H1 (cell line): ENCODE results near the gene HIVEP3. TPM values are rescaled to one million over a fixed set of nuclear protein-coding genes. Genes with fewer than 3 reads are reported as not detected.

Experiments used
- CTCF ChIA-PET: fragments of 300-600 bp; sonication (Branson Sonifier 250); formaldehyde crosslinking; loops from one replicate; lab custom pipeline; 2021; ENCODE audit not compliant: partially characterized antibody; lab: Charles Lee
- POLR2A ChIA-PET: fragments of 300-600 bp; sonication (Branson Sonifier 250); formaldehyde crosslinking; loops from one replicate; lab custom pipeline; 2021; ENCODE audit warnings: inconsistent platforms; ENCODE audit not compliant: partially characterized antibody; lab: Charles Lee
- DNase-seq, 2 experiments: peaks; one replicate each; pipeline versions ENCODE4 v3.0.0 to v3.0.0-alpha.2; 2010 to 2022; ENCODE audit warnings: low spot score in 2 of 2, low read depth in 1 of 2, mixed read lengths in 1 of 2
- FAIRE-seq: peaks from 2 replicates; lab custom pipeline; 2011; peaks lifted over from hg19 to GRCh38; lab: Jason Lieb, UNC
- H2AFZ ChIP-seq: 2 replicates; pipeline ENCODE4 v1.8.1; 2012; ENCODE audit warnings: low read length, inconsistent platforms
- H2AK5ac ChIP-seq: 2 replicates; pipeline ENCODE4 v1.6.1; 2013; ENCODE audit warnings: low read depth, low read length
- H2BK120ac ChIP-seq: replicated peaks from 2 replicates; pipeline ENCODE3; 2013; ENCODE audit warnings: low read depth, low read length, inconsistent platforms
- H2BK12ac ChIP-seq: 2 replicates; pipeline ENCODE4 v1.6.1; 2013; ENCODE audit warnings: low read depth, low read length
- H2BK15ac ChIP-seq: 2 replicates; pipeline ENCODE4 v1.6.1; 2013; ENCODE audit warnings: low read length
- H2BK20ac ChIP-seq: 2 replicates; pipeline ENCODE4 v1.6.1; 2013; ENCODE audit warnings: low read length
- H2BK5ac ChIP-seq: 2 replicates; pipeline ENCODE4 v1.6.1; 2013; ENCODE audit warnings: low read depth, low read length
- H3K14ac ChIP-seq: 2 replicates; pipeline ENCODE4 v1.6.1; 2013; ENCODE audit warnings: inconsistent platforms; ENCODE audit not compliant: insufficient read length
- H3K18ac ChIP-seq: 2 replicates; pipeline ENCODE4 v1.6.1; 2013; ENCODE audit warnings: low read length; ENCODE audit errors: extremely low read depth
- H3K23ac ChIP-seq: 2 replicates; pipeline ENCODE4 v1.6.1; 2013; ENCODE audit warnings: inconsistent platforms; ENCODE audit not compliant: insufficient read length
- H3K23me2 ChIP-seq: 2 replicates; pipeline ENCODE4 v1.6.1; 2013; ENCODE audit warnings: low read depth, low read length
- H3K27ac ChIP-seq: 2 replicates; pipeline ENCODE4 v1.6.1; 2011; ENCODE audit warnings: low read depth, low read length, inconsistent platforms
- H3K27me3 ChIP-seq, 4 experiments: replicated peaks in 1 of 4; 1 replicate in 1 of 4; 2 replicates in 3 of 4; pipeline versions ENCODE4 v1.6.1 to v1.8.1; 2011 to 2013; ENCODE audit warnings: low read length in 3 of 4, mild to moderate bottlenecking in 3 of 4, inconsistent platforms in 2 of 4, mixed read lengths in 2 of 4, moderate library complexity in 1 of 4; ENCODE audit not compliant: control insufficient read depth in 3 of 4, insufficient read depth in 3 of 4; ENCODE audit errors: extremely low read depth in 1 of 4
- H3K36me3 ChIP-seq, 4 experiments: 2 replicates each; pipeline versions ENCODE4 v1.6.1 to v1.8.1; 2011 to 2013; ENCODE audit warnings: mild to moderate bottlenecking in 4 of 4, low read length in 3 of 4, moderate library complexity in 2 of 4, control low read depth in 1 of 4, inconsistent platforms in 1 of 4; ENCODE audit not compliant: insufficient read depth in 4 of 4, control insufficient read depth in 2 of 4
- H3K4ac ChIP-seq: replicated peaks from 2 replicates; pipeline ENCODE3; 2013; ENCODE audit warnings: low read length, low read depth, mixed read lengths, inconsistent platforms; ENCODE audit not compliant: insufficient read length
- H3K4me1 ChIP-seq, 4 experiments: replicated peaks in 1 of 4; 1 replicate in 1 of 4; 2 replicates in 3 of 4; pipeline versions ENCODE4 v1.6.1 to v1.8.1; 2011 to 2013; ENCODE audit warnings: low read length in 3 of 4, inconsistent platforms in 2 of 4, mixed read lengths in 1 of 4; ENCODE audit not compliant: insufficient read depth in 4 of 4, control insufficient read depth in 3 of 4
- H3K4me2 ChIP-seq, 2 experiments: 2 replicates each; pipeline versions ENCODE4 v1.6.1 to v1.8.1; 2011 to 2013; ENCODE audit warnings: low read depth in 2 of 2, low read length in 2 of 2, control low read depth in 1 of 2, inconsistent platforms in 1 of 2, mild to moderate bottlenecking in 1 of 2; ENCODE audit not compliant: insufficient read depth in 1 of 2
- H3K4me3 ChIP-seq, 4 experiments: fragments of 200-600, 300-600 bp in 1 of 4; sonication (generic), shearing (Covaris generic), sonication (Bioruptor Twin) in 1 of 4; 2 replicates each; pipeline versions ENCODE4 v1.5.1 to v1.8.1; 2011 to 2016; ENCODE audit warnings: low read length in 4 of 4, low read depth in 3 of 4, control low read depth in 2 of 4, inconsistent platforms in 2 of 4, mild to moderate bottlenecking in 2 of 4, mixed read lengths in 1 of 4, moderate library complexity in 1 of 4; ENCODE audit not compliant: insufficient read depth in 2 of 4; ENCODE audit errors: extremely low read depth in 1 of 4
- H3K56ac ChIP-seq: replicated peaks from 2 replicates; pipeline ENCODE3; 2013; ENCODE audit warnings: low read depth, mild to moderate bottlenecking, mixed read lengths, low read length, inconsistent platforms; ENCODE audit not compliant: insufficient read length
- H3K79me1 ChIP-seq: 2 replicates; pipeline ENCODE4 v1.6.1; 2013; ENCODE audit warnings: low read depth, low read length, control low read depth
- H3K79me2 ChIP-seq, 2 experiments: 2 replicates each; pipeline versions ENCODE4 v1.6.1 to v1.8.1; 2012 to 2013; ENCODE audit warnings: low read length in 2 of 2, mild to moderate bottlenecking in 2 of 2, inconsistent platforms in 1 of 2; ENCODE audit not compliant: insufficient read depth in 2 of 2, control insufficient read depth in 1 of 2
- H3K9ac ChIP-seq, 4 experiments: replicated peaks in 1 of 4; 1 replicate in 1 of 4; 2 replicates in 3 of 4; pipeline versions ENCODE4 v1.6.1 to v1.8.1; 2011 to 2013; ENCODE audit warnings: low read depth in 3 of 4, low read length in 3 of 4, control low read depth in 2 of 4, mild to moderate bottlenecking in 2 of 4, moderate library complexity in 2 of 4, inconsistent platforms in 1 of 4; ENCODE audit errors: extremely low read depth in 1 of 4
- H3K9me3 ChIP-seq, 2 experiments: 2 replicates each; pipeline versions ENCODE4 v1.6.1 to v1.8.1; 2012 to 2013; ENCODE audit warnings: mild to moderate bottlenecking in 2 of 2, moderate library complexity in 2 of 2, control low read depth in 1 of 2, inconsistent platforms in 1 of 2, low read depth in 1 of 2, low read length in 1 of 2, mixed read lengths in 1 of 2; ENCODE audit not compliant: insufficient read depth in 2 of 2
- H4K20me1 ChIP-seq, 2 experiments: replicated peaks in 1 of 2; 2 replicates each; pipeline versions ENCODE3 to v1.8.1; 2011 to 2013; ENCODE audit warnings: inconsistent platforms in 2 of 2, low read length in 2 of 2, mild to moderate bottlenecking in 1 of 2; ENCODE audit not compliant: insufficient read depth in 2 of 2, control insufficient read depth in 1 of 2
- H4K5ac ChIP-seq: 2 replicates; pipeline ENCODE4 v1.6.1; 2013; ENCODE audit warnings: low read length, low read depth, mixed read lengths, inconsistent platforms; ENCODE audit not compliant: insufficient read length
- H4K8ac ChIP-seq: 2 replicates; pipeline ENCODE4 v1.8.0; 2013; ENCODE audit warnings: mild to moderate bottlenecking, moderate library complexity, low read length, inconsistent platforms; ENCODE audit not compliant: insufficient read depth; ENCODE audit errors: extremely low read depth
- H4K91ac ChIP-seq: replicated peaks from 2 replicates; pipeline ENCODE3; 2013; ENCODE audit warnings: low read length, mixed read lengths, inconsistent platforms; ENCODE audit not compliant: insufficient read length
- ATF2 ChIP-seq: IDR thresholded peaks from 2 replicates; pipeline ENCODE4 v1.6.1; 2012; ENCODE audit warnings: low read length, inconsistent platforms
- CREB1 ChIP-seq: IDR thresholded peaks from 2 replicates; pipeline ENCODE4 v1.6.1; 2012; ENCODE audit warnings: inconsistent platforms
- KDM5A ChIP-seq: fragments of 200-600 bp; IDR thresholded peaks from 2 replicates; pipeline ENCODE4 v1.7.1; 2012; ENCODE audit warnings: mild to moderate bottlenecking, low read length, inconsistent platforms, mixed read lengths
- SRF ChIP-seq: IDR thresholded peaks from 2 replicates; pipeline ENCODE4 v1.6.1; 2011; ENCODE audit warnings: mild to moderate bottlenecking, low read depth, low read length, moderate library complexity
- TCF12 ChIP-seq: IDR thresholded peaks from 2 replicates; pipeline ENCODE4 v1.6.1; 2011; ENCODE audit warnings: low read depth, mild to moderate bottlenecking, low read length
- TEAD4 ChIP-seq: IDR thresholded peaks from 2 replicates; pipeline ENCODE4 v1.6.1; 2012; ENCODE audit warnings: low read depth, low read length, inconsistent platforms, mixed read lengths
- WGBS, 2 experiments: shearing (Covaris generic) in 1 of 2; methylation state at CpG; one replicate each; pipeline versions ENCODE4 v1.1.6 to v1.1.7; 2013 to 2015; ENCODE audit warnings: low lambda C conversion rate in 2 of 2, mixed read lengths in 2 of 2, inconsistent platforms in 1 of 2, low coverage in 1 of 2, missing lambda C conversion rate in 1 of 2; ENCODE audit not compliant: insufficient replicate concordance in 2 of 2, insufficient coverage in 1 of 2, insufficient read length in 1 of 2; ENCODE audit errors: extremely low coverage in 1 of 2, missing lambda C conversion rate in 1 of 2; 5-methylcytosine and 5-hydroxymethylcytosine counted together
- polyA plus RNA-seq, 7 experiments: library from polyadenylated mRNA; depleted of rRNA in 3 of 7; stranded (reverse) in 5 of 7; unstranded in 2 of 7; fragments of >200 nt in 5 of 7; fragments of 200-250 nt in 2 of 7; gene quantifications; 1 replicate in 5 of 7; 2 replicates in 1 of 7; 4 replicates in 1 of 7; pipeline versions ENCODE4 v1.2.1 to v1.2.3, GENCODE V29; 2011 to 2013; ENCODE audit warnings: missing spikeins in 2 of 7, mixed read lengths in 2 of 7
- total RNA-seq: library from RNA; stranded (reverse); fragmentation: NEBNext Ultra II Directional; extraction: Animal tissue kit (Norgen Biotek cat#: 25700); gene quantifications from 2 replicates; pipeline ENCODE4 v1.2.1, GENCODE V29; 2021

Gene HIVEP3
- total and polyA plus RNA-seq, 2 of the 8 experiments (the other 6 are each of a cell fraction or from before 2014, with no cell fraction given): 0.24 to 0.69 TPM

GRCh38 chr1:41803656-41804055 is 115.1 kb downstream of the HIVEP3 start:
- no peak overlapping the region for H3K27ac ChIP-seq
- H4K91ac ChIP-seq: no peak overlapping the region
- no peak for TF ChIP-seq TEAD4
- no peak for TF ChIP-seq SRF
- no peak for TF ChIP-seq TCF12
- TF ChIP-seq CREB1: no peak
- TF ChIP-seq ATF2: no peak
- no peak for TF ChIP-seq KDM5A
- TF ChIP-seq, all 59 proteins: peak for 0
- no peak overlapping the region for H2BK120ac ChIP-seq
- H3K79me2 ChIP-seq: no peaks in the 10 kb centered on the region
- H3K4me3 ChIP-seq: no peak overlapping the region
- no peak overlapping the region for H2AK5ac ChIP-seq
- no peaks in the 10 kb centered on the region for H3K27me3 ChIP-seq
- H3K4me1 ChIP-seq: peaks cover 0 to 4% (median 1%) of the 10 kb centered on the region in 4 experiments; a peak in 3 of 7 replicates
- H3K56ac ChIP-seq: no peak overlapping the region
- no peak overlapping the region for H2BK20ac ChIP-seq
- no peak overlapping the region for H2BK5ac ChIP-seq
- no peak overlapping the region for H4K8ac ChIP-seq
- H3K4ac ChIP-seq: no peak overlapping the region
- 0 out of 2 replicates have a peak overlapping the region, but pooled peaks have one; percentile 38 for H2AFZ ChIP-seq
- ChIA-PET CTCF (interaction anchor here (0.9 kb wide), 1 partner anchor 373 kb away, joined by 3 read pairs; no protein-coding TSS in a partner anchor), POLR2A (no interaction called here)
- WGBS, 2 experiments: 93% methylated on average over 4 of the region's 4 CpGs; no CpG with 5 or more reads in 1 of the 2 experiments
- H4K5ac ChIP-seq: no peak overlapping the region
- no peak overlapping the region for H2BK12ac ChIP-seq
- no peak for FAIRE-seq
- no peak overlapping the region for H3K9ac ChIP-seq
- DNase-seq: no peak
- no peak overlapping the region for H3K18ac ChIP-seq
- H2BK15ac ChIP-seq: no peak overlapping the region
- H3K23me2 ChIP-seq: no peaks in the 10 kb centered on the region
- no peak overlapping the region for H3K4me2 ChIP-seq
- no peak overlapping the region for H3K23ac ChIP-seq
- H3K36me3 ChIP-seq: no peaks in the 10 kb centered on the region
- no peaks in the 10 kb centered on the region for H3K9me3 ChIP-seq
- H3K79me1 ChIP-seq: no peaks in the 10 kb centered on the region; the same call in 1 of the 2 replicates
- no peaks in the 10 kb centered on the region for H4K20me1 ChIP-seq
- H3K14ac ChIP-seq: no peak overlapping the region
